Erythroblast (primary cell): ENCODE data around the gene NPW.

Source experiments
- GATA1 ChIP-seq: IDR thresholded peaks from 2 replicates; pipeline ENCODE4 v1.6.1; 2011; ENCODE audit warnings: low read depth, mild to moderate bottlenecking, control low read depth, low read length, moderate library complexity
- POLR2A ChIP-seq: IDR thresholded peaks from 2 replicates; pipeline ENCODE4 v1.6.1; 2011; ENCODE audit warnings: mild to moderate bottlenecking, low read length

DNA sequence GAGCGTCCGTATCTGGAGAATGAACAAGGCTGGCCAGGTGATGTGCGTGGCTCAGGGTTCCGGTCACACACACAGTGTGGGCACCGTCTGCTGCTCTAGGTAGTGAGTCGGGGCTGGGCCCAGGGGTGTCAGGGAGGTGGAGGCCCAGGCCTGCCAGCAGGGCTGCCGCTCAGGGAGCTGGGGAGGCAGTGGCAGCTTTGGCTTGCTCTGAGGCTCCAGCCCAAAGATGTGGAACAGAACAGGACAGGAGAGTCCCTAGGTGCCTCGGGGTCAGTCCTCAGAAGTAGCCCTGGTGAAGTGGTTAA is 43.4 kb upstream of the NPW start:
- TF ChIP-seq POLR2A, result no peak
- TF ChIP-seq GATA1, result no peak
